Fibroblast of skin of abdomen (primary cell): ENCODE results near the gene ENO4.

Experiments
- DNase-seq: peaks from one replicate; pipeline ENCODE4 v3.0.0-alpha.2; 2013

ENO4 gene

GRCh38 chr10:116918583-116918982, 69.3 kb downstream of the ENO4 start:
- no peak for DNase-seq

- no peak for DNase-seq
Observed at GRCh38 chr10:116919164-116919563, 69.9 kb downstream of the ENO4 start.

- DNase-seq = no peak
Observed at GRCh38 chr10:116919706-116920105, 70.4 kb downstream of the ENO4 start.

DNA sequence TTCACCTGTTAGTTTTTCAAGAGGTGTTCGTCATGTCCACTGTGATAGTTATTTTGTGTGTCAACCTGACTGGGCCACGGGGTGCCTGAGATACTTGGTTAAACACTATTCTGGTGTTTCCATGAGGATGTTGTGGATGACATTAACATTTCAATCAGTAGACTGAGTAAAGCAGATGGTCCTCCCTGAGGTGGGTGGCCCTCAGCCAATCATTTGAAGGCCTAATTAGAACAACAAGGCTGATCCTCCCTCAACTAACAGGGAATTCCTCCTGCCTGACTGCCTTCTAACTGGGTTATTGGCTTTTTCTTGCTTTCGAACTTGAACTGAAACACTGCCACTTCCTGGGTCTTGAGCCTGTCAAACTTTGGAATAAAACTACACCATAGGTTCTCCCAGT, 75.8 kb downstream of the ENO4 start:
- DNase-seq = no peak

DNA sequence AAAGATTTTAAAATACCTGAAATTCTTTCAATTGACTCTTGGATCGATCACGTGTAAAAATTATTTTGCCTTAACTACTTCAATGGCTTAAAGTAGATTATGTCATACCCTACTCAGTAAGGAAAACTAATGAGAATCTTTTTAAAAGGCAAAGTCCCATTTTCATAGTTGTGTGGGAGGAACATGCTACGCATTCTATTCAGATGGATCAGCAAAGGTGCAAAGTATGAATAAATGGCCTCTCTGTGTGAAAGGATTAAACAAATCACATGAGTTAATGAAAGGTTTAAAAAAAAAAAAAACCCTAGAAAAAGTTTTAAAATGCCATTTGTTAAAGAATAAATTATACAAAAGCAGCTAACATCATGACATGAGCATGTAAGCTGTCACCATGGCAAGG, 77.1 kb downstream of the ENO4 start:
- DNase-seq = peak; percentile 11

DNA sequence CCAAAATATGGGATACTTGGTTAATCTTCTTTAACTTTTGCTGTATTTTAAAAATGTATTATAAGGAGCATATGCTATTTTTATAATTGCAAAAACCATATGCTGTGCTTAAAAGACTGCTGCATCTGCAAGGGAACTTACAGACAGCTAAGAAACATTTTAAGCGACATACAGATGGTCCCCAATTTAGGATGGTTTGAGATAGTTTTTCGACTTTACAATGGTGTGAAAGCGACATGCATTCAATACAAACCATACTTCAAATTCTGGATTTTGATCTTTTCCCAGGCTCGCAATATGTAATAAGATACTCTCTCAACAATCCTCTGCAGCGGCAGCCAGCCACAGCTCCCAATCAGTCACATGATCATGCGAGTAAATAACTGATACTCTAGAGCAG, 82.5 kb downstream of the ENO4 start:
- no peak for DNase-seq
